OCI-LY1 (cell line): ENCODE data around the gene SHOX.

Source experiments
- H2AFZ ChIP-seq: fragments of 200-600 bp; sonication (generic), shearing (Covaris generic); 2 replicates; pipeline ENCODE4 v1.6.0; 2014; ENCODE audit warnings: antibody characterized with exemption, mild to moderate bottlenecking, low read length
- H3F3A ChIP-seq: fragments of 200-600 bp; sonication (generic), shearing (Covaris generic); 2 replicates; pipeline ENCODE4 v1.6.0; 2014; ENCODE audit warnings: mild to moderate bottlenecking, antibody characterized with exemption, low read length, moderate library complexity; ENCODE audit not compliant: insufficient read depth
- H3K27ac ChIP-seq: fragments of 200-600 bp; sonication (generic); 2 replicates; pipeline ENCODE4 v1.5.1; 2014; ENCODE audit warnings: low read length, mixed run types, mild to moderate bottlenecking, low read depth; ENCODE audit not compliant: poor library complexity, severe bottlenecking
- H3K27me3 ChIP-seq: fragments of 200-600 bp; sonication (generic); 2 replicates; pipeline ENCODE4 v1.6.0; 2014; ENCODE audit warnings: antibody characterized with exemption, mild to moderate bottlenecking, low read length, moderate library complexity; ENCODE audit not compliant: insufficient read depth
- H3K36me3 ChIP-seq: fragments of 200-600 bp; sonication (generic); 2 replicates; pipeline ENCODE4 v1.6.1; 2014; ENCODE audit warnings: mild to moderate bottlenecking, antibody characterized with exemption, low read length, moderate library complexity, mixed read lengths; ENCODE audit not compliant: insufficient read depth
- H3K4me1 ChIP-seq: fragments of 200-600 bp; sonication (generic); 2 replicates; pipeline ENCODE4 v1.5.1; 2014; ENCODE audit warnings: mild to moderate bottlenecking, low read length, moderate library complexity; ENCODE audit not compliant: insufficient read depth, severe bottlenecking
- H3K4me2 ChIP-seq: fragments of 200-600 bp; sonication (generic), shearing (Covaris generic); 2 replicates; pipeline ENCODE4 v1.6.1; 2014; ENCODE audit warnings: low read length
- H3K4me3 ChIP-seq: fragments of 200-600 bp; sonication (generic); 2 replicates; pipeline ENCODE4 v1.5.1; 2014; ENCODE audit warnings: low read length, low read depth, mild to moderate bottlenecking, mixed read lengths; ENCODE audit not compliant: poor library complexity, severe bottlenecking
- H3K79me2 ChIP-seq: fragments of 200-600 bp; shearing (Covaris generic); 2 replicates; pipeline ENCODE4 v1.6.1; 2016; ENCODE audit warnings: mixed run types, low read length, mixed read lengths; ENCODE audit not compliant: insufficient read depth
- H3K9ac ChIP-seq: fragments of 200-600 bp; sonication (generic), shearing (Covaris generic); 2 replicates; pipeline ENCODE4 v1.6.1; 2014; ENCODE audit warnings: mild to moderate bottlenecking, low read length, mixed read lengths
- H3K9me2 ChIP-seq: fragments of 200-600 bp; sonication (generic), shearing (Covaris generic); 2 replicates; pipeline ENCODE4 v1.6.1; 2014; ENCODE audit warnings: low read depth, mild to moderate bottlenecking, low read length, mixed read lengths
- H3K9me3 ChIP-seq: fragments of 200-600 bp; shearing (Covaris generic); 2 replicates; pipeline ENCODE4 v1.6.1; 2014; ENCODE audit warnings: low read length, mixed read lengths
- H4K20me1 ChIP-seq: fragments of 200-600 bp; sonication (generic), shearing (Covaris generic); 2 replicates; pipeline ENCODE4 v1.6.0; 2016; ENCODE audit warnings: mild to moderate bottlenecking, low read length; ENCODE audit not compliant: insufficient read depth
- CTCF ChIP-seq: fragments of 200-600 bp; sonication (generic), shearing (Covaris generic); IDR thresholded peaks from 2 replicates; pipeline ENCODE4 v1.5.1; 2017; ENCODE audit warnings: mild to moderate bottlenecking, antibody characterized with exemption, low read length, moderate library complexity, mixed read lengths
- EZH2 ChIP-seq: fragments of 200-600 bp; sonication (generic), shearing (Covaris generic); IDR thresholded peaks from 2 replicates; pipeline ENCODE4 v1.8.0; 2017; ENCODE audit warnings: borderline replicate concordance, mixed run types, mild to moderate bottlenecking, antibody characterized with exemption, low read length, moderate library complexity, mixed read lengths

SHOX gene

DNA sequence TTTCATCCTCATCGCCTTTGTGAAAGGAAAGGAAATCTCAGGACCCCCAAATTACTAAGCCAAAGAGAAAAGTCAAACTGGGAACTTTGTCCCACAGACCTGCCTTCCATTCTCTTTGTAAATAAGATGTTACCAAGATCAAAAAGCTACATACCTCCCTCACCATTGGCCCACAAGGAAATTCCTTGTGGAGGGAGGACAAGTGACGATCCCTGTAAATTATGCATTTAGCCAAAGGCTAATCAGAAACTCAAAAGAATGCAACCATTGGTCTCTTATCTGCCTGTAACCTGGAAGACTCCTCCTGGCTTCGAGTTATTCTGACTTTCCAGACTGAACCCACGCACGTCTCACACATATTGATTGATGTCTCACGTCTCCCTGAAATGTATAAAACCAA is 70.3 kb downstream of the SHOX start:
- no peaks in the 10 kb centered on the region for H3K9me2 ChIP-seq
- TF ChIP-seq EZH2 (no peak), CTCF (no peak)
- no peaks in the 10 kb centered on the region for H3K4me1 ChIP-seq
- H3K4me2 ChIP-seq: no peak overlapping the region
- no peaks in the 10 kb centered on the region for H3F3A ChIP-seq
- no peaks in the 10 kb centered on the region for H3K27me3 ChIP-seq
- H3K4me3 ChIP-seq: no peak overlapping the region
- no peak overlapping the region for H2AFZ ChIP-seq
- no peak overlapping the region for H3K27ac ChIP-seq
- H3K9ac ChIP-seq: no peak overlapping the region
- H3K79me2 ChIP-seq: no peaks in the 10 kb centered on the region
- H3K36me3 ChIP-seq: no peaks in the 10 kb centered on the region
- H3K9me3 ChIP-seq: no peaks in the 10 kb centered on the region
- no peaks in the 10 kb centered on the region for H4K20me1 ChIP-seq

- no peaks in the 10 kb centered on the region for H3K36me3 ChIP-seq
- H3K4me2 ChIP-seq: no peak overlapping the region
- H3K4me1 ChIP-seq: no peaks in the 10 kb centered on the region
- H3F3A ChIP-seq: no peaks in the 10 kb centered on the region
- H3K27ac ChIP-seq: no peak overlapping the region
- no peaks in the 10 kb centered on the region for H3K27me3 ChIP-seq
- H3K9ac ChIP-seq: no peak overlapping the region
- H3K9me2 ChIP-seq: no peaks in the 10 kb centered on the region
- H3K79me2 ChIP-seq: no peaks in the 10 kb centered on the region
- no peak overlapping the region for H2AFZ ChIP-seq
- H3K9me3 ChIP-seq: no peaks in the 10 kb centered on the region
- TF ChIP-seq EZH2 (no peak), CTCF (no peak)
- no peaks in the 10 kb centered on the region for H4K20me1 ChIP-seq
- H3K4me3 ChIP-seq: no peak overlapping the region
These were observed 71.1 kb downstream of the SHOX start for GRCh38 chrX:701673-702072.

DNA sequence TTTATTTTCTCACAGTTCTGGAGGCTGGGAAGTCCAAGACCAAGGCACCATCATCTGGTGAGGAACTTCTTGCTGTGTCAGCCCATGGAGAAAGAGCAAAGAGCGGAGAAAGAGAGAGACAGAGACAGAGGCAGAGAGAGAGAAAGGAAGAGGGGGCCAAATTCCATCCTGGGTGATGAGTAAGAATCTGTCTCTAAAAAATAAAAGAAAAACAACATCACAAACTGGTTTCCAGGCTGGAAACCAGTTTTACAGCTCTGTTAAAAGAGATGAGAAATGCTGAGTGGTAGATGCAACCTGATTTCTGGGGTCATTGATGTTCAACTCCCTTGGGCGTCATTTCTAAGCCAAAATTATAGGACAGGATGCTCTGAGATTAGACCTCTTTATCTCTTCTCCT is 72.9 kb downstream of the SHOX start:
- H2AFZ ChIP-seq: no peak overlapping the region
- H3K4me2 ChIP-seq: no peak overlapping the region
- H3K9me3 ChIP-seq: no peaks in the 10 kb centered on the region
- no peaks in the 10 kb centered on the region for H3F3A ChIP-seq
- no peak for TF ChIP-seq EZH2
- no peaks in the 10 kb centered on the region for H4K20me1 ChIP-seq
- H3K4me1 ChIP-seq: no peaks in the 10 kb centered on the region
- H3K4me3 ChIP-seq: no peak overlapping the region
- H3K27me3 ChIP-seq: no peaks in the 10 kb centered on the region
- H3K9me2 ChIP-seq: no peaks in the 10 kb centered on the region
- no peak overlapping the region for H3K27ac ChIP-seq
- H3K9ac ChIP-seq: no peak overlapping the region
- no peaks in the 10 kb centered on the region for H3K36me3 ChIP-seq
- no peaks in the 10 kb centered on the region for H3K79me2 ChIP-seq

DNA sequence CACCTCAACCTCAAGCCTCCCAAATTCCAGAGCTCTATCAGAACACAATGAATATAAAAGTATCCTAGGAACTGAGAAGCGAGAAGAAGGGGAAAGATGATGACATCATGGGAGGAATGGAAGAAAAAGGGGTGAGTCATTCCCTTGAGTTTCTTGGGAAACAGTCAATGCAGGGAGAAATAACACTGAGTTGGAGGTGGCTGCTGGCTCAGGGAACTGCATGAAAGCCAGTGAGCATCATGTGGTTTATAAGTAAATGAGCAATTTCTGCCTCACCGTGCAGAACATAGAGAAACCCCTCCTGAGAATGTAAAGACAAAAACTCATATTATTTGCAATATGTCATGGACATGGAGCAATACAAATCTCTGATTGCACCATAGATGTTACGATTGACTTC is 73.3 kb downstream of the SHOX start:
- TF ChIP-seq EZH2 (no peak), CTCF (no peak)
- H4K20me1 ChIP-seq: no peaks in the 10 kb centered on the region
- H3K4me1 ChIP-seq: no peaks in the 10 kb centered on the region
- H3K9me3 ChIP-seq: no peaks in the 10 kb centered on the region
- no peak overlapping the region for H3K27ac ChIP-seq
- no peak overlapping the region for H3K4me3 ChIP-seq
- H2AFZ ChIP-seq: no peak overlapping the region
- no peaks in the 10 kb centered on the region for H3K9me2 ChIP-seq
- no peaks in the 10 kb centered on the region for H3F3A ChIP-seq
- no peaks in the 10 kb centered on the region for H3K36me3 ChIP-seq
- H3K4me2 ChIP-seq: no peak overlapping the region
- H3K9ac ChIP-seq: no peak overlapping the region
- no peaks in the 10 kb centered on the region for H3K27me3 ChIP-seq
- no peaks in the 10 kb centered on the region for H3K79me2 ChIP-seq
